GM12892 (cell line): Measurements from ENCODE around the gene C6.

Source experiments
- DNase-seq: peaks from one replicate; pipeline ENCODE4 v3.0.0; 2011; ENCODE audit not compliant: insufficient read length
- FAIRE-seq: peaks from 2 replicates; lab custom pipeline; 2011; peaks lifted over from hg19 to GRCh38; lab: Jason Lieb, UNC
- POLR2A ChIP-seq: IDR thresholded peaks from 2 replicates; pipeline ENCODE4 v1.6.1; 2011; ENCODE audit warnings: low read depth, low read length, control low read depth
- POLR2AphosphoS5 ChIP-seq: IDR thresholded peaks from 2 replicates; pipeline ENCODE4 v1.6.1; 2011; ENCODE audit warnings: low read depth, low read length, control low read depth
- TAF1 ChIP-seq: IDR thresholded peaks from 2 replicates; pipeline ENCODE4 v1.6.1; 2011; ENCODE audit warnings: low read depth, mild to moderate bottlenecking, control low read depth, low read length, borderline replicate concordance

The C6 gene

DNA sequence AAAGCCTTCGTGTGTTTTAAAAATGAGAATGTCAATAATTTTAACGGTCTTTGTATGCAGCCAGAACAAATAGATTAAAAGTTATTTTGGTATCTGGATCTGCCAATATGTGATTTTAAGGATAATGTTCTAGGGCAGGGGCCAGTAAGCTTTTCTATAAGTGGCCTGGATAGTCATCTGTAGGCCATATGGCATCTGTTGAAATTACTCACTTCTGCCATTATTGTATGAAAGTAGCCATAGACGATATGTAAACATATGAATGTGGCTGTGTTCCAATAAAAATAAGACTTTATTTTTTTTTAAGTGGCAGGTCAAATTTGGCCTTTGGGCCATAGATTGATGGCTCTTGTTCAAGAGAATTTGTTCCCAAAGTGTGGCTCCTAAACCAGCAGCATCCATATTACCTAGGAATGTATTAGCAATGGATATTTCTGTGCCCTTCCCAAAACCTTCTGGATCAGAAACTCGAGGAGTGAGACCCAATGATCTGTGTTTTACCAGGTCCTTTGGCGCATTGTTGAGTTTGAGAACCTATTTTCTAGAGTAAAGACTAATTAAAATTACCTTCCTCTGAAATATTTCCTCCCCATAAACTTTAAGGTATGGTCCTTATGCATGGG lies 55.9 kb downstream of the C6 start:
- DNase-seq = no peak
- no peak for TF ChIP-seq POLR2AphosphoS5
- TF ChIP-seq TAF1 = no peak
- TF ChIP-seq POLR2A = no peak
- FAIRE-seq = no peak

DNA sequence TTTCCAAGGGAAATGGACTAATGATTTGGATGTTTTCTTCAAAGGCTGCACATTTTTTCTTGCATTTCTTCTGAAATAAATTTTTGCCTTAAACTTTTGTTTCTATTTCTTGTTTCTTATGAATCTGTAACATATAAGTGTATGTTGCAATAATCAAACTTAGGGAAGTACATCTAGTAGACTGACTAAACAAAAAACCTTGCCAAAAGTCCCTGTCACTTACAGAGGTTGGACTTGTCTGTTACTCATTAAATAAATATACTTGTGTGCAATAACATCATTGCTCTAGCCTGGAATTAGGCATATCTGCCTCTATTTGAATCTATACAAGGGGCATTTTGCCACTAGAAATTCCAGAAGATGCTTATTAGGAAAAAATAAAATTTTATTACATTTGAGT lies 56.6 kb downstream of the C6 start:
- DNase-seq (no peak), FAIRE-seq (no peak)
- TF ChIP-seq POLR2A (no peak), POLR2AphosphoS5 (no peak)

DNA sequence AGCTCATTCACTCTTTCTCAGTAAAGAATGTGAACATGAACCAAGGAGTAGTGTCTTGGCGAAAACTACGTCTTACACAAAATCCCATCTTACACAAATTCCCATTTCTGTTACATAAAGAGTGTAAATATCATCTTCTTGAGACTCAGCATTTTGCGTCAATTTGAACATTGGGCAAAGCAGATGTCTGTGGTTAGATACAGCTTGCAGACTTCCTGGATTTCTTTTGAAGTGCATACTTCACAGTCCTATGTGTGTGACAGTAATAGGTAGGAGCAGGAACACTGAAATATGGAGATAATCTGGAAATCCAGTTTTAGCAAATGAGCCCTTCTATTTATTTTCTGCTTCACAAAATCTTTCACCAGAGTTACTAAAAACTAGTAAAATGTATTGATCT lies 58.8 kb downstream of the C6 start:
- TF ChIP-seq POLR2AphosphoS5 = no peak
- TF ChIP-seq POLR2A = no peak
- TF ChIP-seq TAF1 = no peak
- FAIRE-seq (no peak), DNase-seq (no peak)

DNA sequence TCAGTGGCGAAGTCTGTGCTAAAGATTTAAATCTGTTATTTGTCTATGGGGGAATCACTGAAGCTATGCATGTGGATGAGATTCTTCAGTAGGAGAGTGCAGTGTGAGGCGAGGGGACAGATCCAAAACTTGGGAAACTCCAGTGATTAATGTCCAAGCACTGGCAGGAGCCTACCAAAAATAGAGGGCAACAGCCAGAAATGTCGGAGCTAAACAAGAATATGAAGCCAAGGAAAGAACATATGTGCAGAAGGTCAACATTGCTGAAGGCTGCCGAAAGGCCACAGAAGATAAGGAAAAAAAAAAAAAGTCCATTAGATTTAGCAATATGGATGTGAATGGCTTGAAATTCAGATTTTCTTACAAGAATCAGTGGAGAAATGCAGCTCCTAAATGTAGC lies 61.8 kb downstream of the C6 start:
- FAIRE-seq = no peak

DNA sequence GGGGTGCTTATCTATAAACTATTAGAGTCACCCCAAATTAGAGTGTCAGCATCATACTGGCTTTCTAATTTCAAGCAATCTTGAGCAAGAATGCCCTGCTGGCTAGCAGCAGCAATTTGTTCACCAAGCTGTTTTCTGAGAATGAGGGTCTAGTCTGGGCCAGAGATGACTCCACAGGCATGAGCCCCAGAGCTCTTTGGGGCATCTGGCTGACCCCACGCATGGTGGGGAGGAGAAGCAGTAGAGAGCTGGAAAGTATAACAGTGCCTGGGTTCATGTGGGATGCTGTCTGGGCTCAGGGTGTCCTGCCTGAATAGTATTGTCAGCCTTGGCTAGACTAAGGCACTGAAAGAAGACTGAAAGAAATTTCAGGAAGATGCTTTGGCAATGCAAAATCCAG lies 64.9 kb downstream of the C6 start:
- DNase-seq (no peak), FAIRE-seq (no peak)
- TF ChIP-seq POLR2AphosphoS5 (no peak), TAF1 (no peak), POLR2A (no peak)

More for the DNA sequence above, 61.8 kb downstream of the C6 start:
- no peak for DNase-seq
- TF ChIP-seq POLR2AphosphoS5 = no peak
- no peak for TF ChIP-seq TAF1
- TF ChIP-seq POLR2A = no peak

DNA sequence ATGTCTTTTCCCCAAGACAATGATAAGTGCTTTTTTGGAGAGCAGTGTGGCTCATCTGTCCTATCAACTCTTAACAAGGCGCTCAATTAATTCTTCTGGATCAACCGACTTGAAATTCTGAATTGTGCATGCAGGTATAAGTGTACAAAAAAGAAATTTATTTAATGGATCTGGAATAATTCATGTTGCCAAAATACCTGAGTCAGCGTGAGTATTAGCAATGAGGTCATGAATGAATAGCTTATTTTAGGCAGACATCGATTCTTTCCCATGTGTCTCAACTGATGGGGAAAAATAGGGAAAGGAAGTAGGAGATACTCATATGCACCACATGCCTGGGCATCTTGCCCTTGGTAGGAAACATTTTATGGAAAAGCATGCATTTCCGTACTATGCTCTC lies 68.0 kb downstream of the C6 start:
- DNase-seq (no peak), FAIRE-seq (no peak)
- no peak for TF ChIP-seq TAF1
- no peak for TF ChIP-seq POLR2AphosphoS5
- TF ChIP-seq POLR2A = no peak

DNA sequence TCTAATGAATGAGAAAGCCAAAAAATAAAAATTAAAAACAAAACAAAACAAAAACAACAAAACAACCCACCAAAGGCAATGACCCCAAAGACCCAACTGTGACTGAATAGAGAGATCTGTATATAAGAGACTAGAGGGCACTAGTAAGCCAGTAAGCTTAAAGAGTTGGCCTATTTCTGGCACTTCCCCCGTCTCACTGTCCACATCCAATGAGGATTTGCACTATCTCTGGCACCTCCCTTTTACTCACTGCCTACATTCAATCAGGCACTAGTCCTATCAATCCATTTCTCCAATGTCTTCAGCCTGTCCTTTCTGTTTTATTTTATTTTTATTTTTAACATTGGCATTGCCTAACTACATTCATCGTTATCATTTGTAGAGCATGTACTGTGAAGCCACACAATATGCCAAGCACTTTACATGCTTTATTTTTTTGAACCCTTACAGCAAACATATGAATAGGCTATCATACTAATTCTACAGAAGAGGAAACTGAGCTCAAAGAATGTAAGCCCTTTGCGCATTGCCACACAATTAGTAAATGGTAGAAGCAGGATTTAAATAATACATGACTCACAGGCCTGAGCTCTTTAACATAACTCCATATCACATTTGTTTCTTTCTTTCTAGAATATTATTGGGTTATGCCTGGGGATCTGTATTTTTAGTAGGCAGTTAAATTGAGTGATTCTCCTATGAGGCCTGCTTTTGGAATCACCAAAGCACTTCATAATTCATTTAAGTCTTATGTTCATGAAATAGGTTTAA lies 70.0 kb downstream of the C6 start:
- TF ChIP-seq POLR2AphosphoS5 (no peak), POLR2A (no peak)
- DNase-seq (no peak), FAIRE-seq (no peak)

DNA sequence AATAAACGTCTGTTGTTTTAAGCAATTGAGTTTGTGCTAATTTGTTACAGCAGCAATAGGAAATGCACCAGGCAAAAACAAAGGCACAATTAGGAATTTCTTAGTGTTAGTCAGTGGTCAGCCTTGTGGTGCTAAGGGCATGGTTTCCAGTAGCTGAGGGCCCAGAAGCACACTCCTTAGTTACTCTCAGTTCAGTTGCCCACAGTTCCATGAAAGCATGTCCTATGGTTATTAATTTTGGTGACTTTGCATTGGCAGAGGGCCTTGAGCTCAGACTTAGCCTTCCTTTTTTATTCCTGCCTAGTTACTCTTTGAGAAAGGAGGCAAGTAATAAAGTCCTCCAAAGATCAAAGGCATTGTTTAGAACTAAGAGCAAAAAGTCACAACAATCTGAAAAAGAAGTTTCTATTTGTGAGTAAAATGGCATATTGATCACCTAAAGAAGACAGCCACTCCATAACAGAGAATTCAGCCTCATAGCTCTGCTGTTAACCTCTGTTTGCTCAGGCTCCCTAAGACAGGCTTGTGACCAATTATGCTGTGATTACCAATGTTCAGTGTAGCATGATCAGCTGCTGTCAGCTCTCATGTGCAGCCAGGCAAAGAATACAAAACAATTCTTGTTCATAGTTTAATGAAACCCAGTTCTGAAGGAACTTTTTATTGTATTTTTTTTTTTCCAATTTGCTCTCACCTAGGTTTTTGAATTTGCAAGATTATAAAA lies 85.2 kb downstream of the C6 start:
- TF ChIP-seq POLR2A = no peak
- no peak for TF ChIP-seq POLR2AphosphoS5
- TF ChIP-seq TAF1 = no peak
- FAIRE-seq = no peak
- no peak for DNase-seq

DNA sequence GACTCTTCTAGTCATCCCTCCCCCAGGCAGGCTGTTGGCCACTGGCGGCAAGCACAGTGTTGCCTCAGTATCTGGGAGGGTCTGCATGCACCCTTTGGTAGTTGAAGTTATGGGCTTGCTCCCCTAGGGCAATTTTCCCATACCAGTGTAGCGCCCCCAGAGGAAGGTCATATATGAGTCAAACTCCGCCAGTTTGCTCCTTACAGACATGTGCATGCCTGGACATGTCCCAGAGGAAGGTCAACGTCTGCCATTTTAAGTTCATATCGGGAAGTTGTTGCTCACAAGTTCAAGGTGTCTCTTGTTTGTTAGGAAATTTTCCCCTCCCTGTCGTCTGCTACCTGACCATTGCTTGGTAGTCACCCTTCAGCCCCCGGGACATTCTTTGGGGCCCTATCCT lies 90.9 kb downstream of the C6 start:
- TF ChIP-seq POLR2AphosphoS5 = no peak
- TF ChIP-seq POLR2A = no peak
- TF ChIP-seq TAF1 = no peak
- DNase-seq = no peak
- no peak for FAIRE-seq

DNA sequence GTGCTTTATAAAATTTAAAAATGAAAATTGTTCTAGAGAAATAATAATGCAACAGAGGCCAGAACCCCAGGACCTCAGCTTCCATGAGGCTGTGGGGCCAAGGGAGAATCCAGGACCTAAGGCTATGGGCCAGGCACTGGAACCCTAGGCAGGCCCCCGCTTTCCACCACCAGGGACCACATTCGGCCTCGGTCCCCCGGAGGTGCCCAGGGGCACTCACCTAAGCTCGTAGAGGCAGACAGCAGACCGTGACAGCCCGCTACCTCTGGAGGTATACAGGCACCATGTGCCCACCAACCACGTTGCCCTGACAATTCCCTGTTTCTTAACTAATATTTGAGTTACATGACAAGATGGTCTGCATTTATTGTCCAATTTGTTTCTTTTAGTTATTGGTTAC lies 92.7 kb downstream of the C6 start:
- FAIRE-seq (no peak), DNase-seq (no peak)
- TF ChIP-seq POLR2AphosphoS5 (no peak), POLR2A (no peak), TAF1 (no peak)

DNA sequence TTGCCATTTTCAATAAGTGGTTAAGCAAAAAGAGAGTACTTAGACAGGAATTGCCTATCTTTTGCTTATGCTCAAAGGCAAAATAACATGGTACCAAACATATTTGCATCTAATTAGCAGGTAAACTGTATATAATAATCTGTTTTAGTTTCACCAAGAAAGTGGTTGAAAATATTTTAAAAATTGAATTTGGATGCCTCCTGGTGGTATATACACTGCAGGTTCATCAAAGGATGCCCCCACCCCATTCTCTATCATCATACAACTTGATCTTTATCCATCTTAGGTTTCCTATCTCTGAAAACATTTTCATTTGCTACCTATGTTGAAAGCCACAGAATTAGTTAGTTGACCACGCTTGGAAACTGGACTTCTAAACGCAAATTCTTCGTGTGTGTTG lies 95.2 kb downstream of the C6 start:
- DNase-seq = no peak
- FAIRE-seq = no peak
- no peak for TF ChIP-seq TAF1

DNA sequence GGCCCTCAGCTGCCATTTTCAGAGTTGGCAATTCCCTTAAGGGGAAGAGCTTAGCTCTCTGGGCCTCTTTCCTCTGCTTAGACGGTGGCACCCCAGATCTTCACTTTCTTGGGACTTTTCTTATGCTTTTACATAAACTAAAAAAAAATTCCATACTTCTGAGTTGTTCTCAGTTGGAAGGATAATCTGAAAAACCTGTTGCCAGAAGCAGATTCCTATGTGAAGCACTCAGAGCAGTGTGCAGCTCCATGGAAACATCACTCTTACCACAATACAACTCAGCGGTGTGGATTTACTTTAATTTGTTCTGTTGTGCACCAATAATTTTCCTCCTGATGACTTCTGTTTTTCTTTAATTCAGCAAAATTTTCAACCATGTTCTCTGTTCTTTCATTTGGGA lies 98.1 kb downstream of the C6 start:
- DNase-seq (no peak), FAIRE-seq (no peak)
- no peak for TF ChIP-seq POLR2AphosphoS5
- no peak for TF ChIP-seq TAF1
